Stimulated activated CD4-positive, alpha-beta T cell treated with anti-CD3 and anti-CD28 coated beads, Interleukin-1b, Interleukin-23, amount 100 ng/mL, for 1 hour (primary cell): ENCODE measurements around the gene HOGA1.
"Not testable (repeated sequence)": the region's sequence is repeated elsewhere in the genome, so short reads cannot be mapped to it uniquely, and the experiment has no call there.

Experiments used
- DNase-seq, 2 donors: peaks; one replicate each; pipeline ENCODE4 v3.0.0-alpha.2; 2020; ENCODE audit warnings: low read depth in 2 of 2

HOGA1 gene

DNA sequence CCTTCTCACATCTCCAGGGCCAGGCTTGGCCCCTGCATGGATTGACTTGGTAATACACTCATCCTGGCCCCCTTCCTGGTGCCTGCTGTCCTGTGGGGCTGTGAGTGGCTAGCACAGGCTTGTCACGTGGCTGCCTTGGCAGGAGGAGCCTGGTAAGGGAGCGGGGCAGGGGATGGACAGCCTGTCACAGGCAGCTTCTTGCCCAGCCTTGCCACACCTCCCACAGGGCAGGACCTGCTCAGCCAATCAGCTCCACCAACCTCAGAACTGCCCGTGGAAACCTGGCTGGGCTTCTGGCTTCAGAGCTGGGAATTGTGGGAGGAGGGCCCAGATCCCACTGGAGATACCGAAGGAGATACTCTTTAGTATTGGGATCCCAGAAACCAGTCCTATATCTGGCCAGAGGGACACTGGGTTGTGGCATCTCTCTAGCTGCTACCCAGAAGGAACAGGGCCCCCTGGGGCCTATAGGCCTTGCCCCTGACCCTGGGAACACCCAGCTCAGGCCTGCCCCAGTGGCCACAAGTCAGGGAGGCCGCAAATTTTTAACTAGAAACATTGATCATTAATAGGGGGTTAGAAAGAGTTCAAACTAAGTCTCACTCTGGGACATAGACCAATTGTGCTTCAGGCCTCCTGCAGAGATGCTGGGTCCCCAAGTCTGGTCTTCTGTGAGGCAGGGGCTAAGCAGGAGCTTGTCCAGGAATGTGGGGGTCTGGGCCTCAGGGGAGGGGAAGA is at the start of gene HOGA1:
HOGA1 (plus strand) TSS at position 330 of the 738 bp plus-strand sequence; CDS start at position 645, 315 bp downstream.
- no peak for DNase-seq

DNA sequence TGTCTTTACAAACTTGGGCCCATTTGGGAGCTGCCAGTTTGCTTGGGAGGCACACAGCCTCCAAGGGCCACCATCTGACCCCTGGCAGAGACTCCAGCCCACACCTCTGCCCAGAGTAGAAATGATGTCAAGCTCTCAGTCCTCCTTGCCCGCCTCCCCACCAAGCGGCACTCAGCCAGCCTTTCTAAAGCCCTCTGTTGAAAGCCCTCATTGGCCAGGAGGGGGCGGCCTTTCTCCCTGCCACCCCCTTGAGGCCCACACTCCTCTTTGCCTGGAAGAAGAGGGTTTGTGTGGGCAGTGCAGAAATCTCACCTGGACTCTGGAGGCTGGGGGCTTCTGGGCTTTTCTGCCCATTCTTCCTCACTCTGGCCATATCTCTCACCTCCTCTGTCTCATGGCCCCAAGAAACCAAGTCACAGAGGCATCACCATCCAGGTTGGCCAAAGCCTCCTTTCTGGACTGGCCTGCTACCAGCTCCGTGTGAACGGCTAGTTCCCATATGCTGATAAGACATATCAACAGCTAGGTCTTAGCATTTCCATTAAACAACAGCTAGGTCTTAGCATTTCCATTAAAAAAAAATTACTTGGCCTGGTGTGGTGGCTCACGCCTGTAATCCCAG is 49.3 kb upstream of the HOGA1 start:
- DNase-seq = no peak

DNA sequence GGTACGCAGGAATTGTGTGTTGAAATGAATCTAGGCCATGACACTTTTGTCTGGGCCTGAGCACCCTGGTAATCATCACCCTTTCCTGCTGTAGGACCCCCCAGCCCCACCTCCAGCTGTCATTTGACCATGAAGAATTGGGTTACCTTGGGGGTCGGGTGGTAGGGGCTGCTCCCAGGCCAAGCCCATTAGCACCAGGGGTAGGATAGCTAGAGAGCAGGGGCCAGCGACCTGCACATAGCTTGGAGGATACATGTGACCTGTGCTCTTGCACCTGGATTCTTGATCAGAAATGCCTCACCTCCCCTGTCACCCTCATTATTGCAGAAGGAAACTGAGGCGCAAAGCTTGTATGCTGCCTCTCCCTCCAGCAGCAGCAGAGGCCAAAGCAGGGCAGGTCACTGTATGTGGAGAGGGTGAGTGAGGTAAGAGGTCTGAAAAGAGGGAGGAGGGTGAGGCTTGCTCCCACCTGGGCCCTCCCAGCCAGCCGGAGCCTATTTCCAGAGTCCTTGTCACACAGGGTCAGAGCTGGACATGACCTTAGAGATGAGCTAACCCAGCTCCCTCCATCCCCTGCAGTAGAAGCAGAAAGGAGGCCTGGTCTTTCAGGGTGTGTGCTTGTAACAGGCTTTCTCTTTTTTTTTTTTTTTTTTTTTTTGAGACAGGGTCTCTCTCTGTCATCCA is 46.9 kb upstream of the HOGA1 start:
- DNase-seq = no peak

DNA sequence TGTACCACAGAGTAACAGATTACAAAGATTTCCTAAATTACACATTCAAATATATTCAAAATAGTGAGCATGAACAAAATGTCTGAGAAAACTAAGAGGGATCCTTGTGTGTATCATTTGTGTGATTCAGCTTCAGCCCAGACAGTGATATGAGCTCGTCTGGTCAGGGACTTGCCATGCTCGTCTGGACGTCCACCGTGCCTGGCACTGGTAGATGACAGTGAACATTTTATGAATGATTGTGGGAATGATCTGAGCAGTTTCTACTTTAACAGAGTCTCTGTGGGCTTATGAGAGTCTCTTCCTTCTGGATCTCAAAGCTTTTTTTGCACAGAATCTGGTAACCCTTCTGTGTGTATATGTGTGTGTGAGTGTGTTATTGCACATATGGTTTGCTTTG is 45.8 kb upstream of the HOGA1 start:
- DNase-seq = no peak

DNA sequence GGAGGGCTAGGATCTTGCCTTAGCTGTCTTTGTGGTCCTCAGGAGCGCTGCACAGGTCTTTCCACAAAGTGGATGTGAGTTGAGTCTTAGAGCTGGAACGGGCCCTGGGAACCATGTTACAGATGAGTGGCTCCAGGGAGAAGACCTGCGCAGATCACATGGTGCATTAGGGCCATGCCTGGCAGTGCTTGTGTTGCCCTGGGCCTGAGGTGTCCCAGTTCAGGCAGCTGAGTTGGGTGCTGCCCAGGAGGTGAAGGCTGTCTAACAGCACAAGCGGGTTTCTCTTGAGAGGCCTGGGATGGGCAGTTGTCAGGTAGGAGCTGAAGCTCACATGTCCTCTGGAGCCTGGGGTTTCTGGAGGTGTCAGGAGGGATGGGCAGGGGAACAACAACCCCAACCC is 45.4 kb upstream of the HOGA1 start:
- no peak for DNase-seq

DNA sequence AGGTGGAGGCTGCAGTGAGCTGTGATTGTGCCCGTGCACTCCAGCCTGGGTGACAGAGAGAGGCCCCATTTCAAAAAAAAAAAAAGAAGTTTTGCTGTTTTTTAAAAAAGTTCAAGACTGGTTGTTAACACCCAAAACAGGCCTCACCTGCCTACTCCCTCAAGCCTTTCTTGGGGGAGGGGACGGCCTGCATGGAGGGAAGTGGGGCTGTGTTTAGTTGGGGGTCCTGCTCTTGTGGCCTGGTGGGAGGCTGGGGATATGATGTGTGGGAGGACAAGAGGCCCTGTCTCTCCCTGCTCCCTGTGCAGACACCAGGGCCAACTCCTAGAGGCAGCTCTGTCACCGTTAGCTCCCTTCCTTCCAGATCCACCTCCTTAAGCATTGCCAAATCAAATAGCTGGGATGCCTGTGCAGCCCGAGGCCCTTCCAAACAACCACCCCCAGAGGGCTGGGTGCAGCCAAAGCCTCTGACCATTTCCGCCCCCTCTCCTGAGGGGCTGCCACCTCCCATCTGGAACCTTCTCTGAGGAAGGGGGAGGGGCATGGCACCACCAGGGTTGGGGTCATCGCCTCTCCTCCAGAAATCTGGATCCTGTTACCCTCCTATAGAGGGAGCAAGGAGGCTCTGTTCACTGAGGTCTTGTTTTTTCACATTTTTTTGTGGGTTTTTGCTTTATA is 44.5 kb upstream of the HOGA1 start:
- DNase-seq = no peak

DNA sequence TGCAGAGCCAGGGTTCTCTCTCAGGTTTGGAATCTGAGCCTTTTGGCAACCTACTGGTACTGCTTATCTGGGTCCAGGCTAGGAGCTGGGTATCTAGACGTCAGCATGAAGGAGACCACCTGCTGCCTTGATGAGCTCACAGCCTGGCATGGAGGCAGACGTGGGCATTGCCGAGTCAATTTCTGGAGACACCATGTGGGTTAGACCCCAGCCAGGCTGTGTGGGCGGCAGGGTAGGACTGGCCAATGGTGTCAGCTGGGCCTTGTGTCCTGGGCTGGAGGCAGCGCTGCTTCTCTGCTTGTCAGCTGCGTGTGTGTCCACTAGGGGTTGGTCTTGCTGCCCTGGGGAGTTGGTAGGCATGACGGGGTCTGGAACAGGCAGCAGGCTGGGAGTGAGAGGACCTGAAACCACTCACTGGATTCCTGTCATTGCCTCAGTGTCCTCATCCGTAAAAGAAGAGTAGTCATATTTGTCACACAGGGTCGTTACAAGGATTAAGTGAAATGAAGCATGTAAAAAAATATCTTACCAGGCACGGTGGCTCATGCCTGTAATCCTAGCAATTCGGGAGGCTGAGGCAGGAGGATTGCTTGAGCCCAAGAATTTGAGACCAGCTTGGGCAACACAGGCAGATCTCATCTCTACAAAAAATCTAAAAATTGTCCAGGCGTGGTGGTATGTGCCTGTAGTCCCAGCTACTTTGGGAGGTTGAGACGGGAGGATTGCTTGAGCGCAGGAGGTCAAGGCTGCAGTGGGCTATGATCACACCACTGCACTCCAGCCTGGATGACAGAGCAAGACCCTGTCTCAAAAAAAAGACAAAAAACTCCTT is 43.3 kb upstream of the HOGA1 start:
- DNase-seq = no peak

DNA sequence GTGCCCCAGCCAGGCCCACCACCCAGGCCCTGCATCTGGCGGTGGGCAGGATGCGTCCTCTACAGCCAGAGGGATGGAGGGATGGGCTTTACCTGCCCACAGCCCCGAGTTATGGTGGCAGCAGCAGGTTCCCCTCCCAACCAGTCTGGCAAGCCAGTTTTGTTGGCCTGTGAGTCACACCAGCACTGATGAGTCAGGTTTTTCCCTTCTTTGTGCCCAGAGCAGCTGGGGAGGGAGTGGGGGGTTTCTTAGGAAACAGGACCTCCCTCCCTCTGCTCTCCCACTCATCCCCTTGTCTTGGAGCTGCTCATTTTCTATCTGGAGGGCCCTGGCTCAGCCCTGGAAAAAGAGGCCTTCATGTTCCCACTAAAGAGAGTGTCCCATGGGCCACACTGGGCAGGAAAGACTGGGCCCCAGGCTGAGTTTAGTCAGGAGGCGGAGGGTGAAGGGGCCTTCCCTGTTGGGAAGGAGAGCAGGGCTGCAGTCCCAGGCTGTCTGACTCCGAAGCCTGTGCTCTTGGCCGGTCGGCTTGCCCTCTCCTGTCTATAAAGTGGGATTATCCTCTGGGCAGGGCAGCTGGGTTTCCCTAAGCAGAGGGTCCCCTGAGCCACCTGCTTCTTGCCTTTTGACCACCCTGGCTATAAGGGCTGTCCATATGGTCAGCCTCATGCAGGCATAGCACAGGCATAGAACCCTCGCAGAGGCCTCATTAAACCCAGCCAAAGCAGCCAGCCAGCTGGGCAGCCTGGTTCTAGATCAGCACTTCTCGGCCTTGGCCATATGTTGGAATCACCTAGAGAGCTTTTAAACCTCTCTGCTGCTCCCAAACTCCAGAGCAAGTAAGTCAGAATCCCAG is 41.8 kb upstream of the HOGA1 start:
- no peak for DNase-seq

DNA sequence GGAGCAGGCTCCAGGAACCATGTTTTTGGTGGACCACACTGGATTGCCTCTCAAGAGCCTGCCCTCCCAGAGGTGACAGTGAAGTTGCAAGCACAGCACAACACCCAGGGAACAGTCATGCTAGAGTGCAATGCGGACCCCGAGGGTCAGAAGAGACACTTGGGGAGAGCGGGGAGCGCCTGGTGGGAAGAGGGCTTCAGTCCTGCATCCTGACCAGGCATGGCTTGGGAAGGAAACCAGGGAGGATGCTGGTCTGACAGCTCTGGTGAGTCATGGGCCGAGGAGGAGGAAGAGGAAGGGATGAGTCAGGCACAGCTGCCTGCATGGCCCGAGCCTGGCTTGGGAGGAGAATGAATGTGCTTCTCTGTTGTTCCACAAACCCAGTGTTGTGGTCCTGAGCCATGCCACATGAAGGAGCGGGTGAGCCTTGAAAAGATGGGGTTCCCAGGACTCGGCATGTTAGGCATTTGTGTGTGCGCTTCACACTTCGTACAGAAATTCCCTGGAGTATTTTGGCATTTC is 41.1 kb upstream of the HOGA1 start:
- DNase-seq = no peak

DNA sequence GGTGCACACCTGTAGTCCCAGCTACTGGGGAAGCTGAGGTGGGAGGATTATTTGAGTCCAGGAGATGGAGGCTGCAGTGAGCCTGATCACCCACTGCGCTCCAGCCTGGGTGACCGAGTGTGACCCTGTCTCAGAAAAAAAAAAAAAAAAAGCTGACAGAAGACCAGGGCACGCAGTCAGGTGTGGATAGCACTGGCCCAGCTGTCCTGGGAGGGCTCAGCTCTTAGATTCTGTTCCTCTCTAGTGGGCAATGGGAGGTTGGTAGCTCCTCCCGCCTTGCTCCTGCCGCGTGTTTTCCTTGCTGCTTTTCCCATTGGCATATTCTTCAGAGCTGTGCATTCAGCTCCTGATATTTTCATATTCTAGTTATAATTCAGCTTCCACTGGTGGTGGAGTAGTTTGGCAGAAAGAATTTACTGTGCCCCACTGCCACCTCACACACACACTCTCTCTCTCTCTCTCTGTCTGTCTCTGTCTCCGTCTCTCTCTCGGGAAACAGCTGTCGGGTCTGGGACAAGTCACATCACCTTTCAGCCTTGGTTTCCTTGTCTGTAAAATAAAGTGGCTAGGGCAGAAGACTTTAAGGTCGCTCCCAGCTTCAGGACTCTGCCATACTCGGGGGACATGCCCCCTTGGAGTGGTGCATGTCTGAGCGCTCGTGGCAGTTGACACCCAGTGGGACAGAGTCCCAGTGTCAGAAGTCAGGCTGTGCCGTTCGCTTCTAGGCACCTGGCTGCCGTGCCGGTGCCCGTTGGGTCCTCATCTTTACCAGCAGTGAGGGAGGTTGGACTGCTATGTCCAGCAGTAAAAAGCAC is 37.5 kb upstream of the HOGA1 start:
- DNase-seq = no peak

DNA sequence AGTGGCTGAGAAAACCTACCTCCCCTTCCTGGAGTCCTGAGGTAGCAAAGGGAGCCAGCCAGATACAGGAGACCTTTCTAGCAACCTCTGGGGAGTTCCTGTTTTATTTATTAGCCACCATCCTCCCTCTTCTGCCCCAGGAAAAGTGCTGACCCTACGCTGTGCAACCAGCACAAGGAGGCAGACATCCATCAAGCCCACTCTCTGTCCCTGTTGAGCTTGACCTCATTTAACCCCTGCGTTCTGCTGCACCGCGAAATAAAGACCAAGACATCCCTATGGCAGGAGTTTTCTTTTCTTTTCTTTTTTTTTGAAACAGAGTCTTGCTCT is 37.0 kb upstream of the HOGA1 start:
- no peak for DNase-seq

DNA sequence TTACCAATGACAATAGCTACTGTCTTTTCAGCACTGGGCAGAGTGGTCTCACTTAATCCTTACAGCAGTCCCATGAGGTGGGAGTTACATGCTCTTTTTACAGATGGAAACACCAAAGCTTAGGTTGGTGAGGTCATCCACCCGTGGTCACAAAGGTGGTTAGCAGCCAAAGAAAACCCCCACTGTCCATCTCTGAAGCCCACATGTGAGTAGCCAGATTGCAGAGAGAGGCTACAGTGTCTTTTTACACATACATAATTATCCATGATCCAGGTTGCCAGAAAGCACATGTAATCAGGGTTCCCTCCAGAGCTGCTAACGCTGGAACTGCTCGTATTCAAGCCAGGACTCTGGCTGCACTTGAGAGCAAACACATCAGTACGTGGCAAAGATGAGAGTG is 36.2 kb upstream of the HOGA1 start:
- DNase-seq = no peak

DNA sequence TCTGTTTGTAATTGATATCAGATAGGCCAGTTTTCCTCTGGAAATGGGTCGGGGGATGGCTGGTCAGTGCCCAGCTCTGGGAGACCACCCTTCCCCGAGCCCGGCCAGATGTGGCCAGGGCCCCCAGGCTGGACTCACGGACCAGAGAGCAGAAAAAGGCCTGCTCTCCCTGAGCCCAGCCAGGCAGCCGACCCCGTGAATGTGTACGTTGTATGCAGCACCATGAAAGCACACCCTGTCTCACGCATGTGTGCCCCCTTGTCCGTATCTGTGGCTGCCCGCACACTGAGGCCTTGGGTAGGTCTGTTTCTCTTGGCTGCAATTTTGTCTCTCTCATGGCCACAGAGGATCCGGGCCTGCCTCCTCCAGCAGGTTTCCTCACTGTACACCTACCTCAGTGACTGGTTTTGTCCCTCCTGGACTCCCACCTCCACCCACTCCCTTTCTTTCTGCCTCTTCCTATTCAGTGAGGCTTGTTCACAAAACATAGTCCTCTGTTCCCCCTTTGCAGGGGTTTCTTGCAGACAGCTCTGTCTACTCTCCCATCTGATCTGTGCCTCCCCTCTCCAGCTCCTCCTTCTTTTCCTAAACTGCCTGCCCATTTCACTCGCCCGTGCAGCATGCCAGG is 35.2 kb upstream of the HOGA1 start:
- DNase-seq = no peak

DNA sequence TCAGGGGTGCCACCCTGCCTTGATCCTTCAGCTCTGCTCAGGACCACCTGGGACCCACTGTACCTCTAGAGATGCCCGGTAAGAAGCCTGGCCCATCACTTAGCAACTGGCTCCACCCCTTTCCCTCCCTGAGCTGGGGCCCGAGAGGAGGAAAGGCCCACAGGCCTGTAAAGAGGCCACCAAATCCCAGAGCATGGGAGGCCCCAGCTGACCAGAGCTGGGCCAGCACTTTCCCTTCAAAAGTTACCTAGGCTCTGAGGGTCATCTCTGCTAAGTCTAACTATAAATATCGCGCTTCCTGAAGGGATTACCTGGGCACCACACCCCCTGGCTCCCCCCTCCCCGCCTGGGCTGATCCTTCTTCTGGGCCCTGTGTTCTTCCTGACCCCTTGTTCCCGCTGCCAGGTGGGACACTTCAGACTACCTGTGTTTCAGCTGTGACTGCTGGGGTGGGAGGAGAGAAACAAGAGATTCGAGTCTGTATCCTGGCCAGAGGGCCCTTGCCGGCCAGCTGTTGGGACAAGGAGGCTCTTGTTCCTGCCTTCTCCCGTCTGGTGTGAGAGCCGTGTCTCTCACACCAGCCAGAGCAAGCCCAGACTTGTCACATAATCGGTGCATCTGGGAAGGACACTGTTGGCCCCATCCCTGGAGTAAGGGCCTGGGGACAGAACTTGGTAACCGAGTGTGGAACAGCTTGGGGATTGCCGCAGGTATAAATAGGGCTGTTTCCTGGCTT is 34.4 kb upstream of the HOGA1 start:
- no peak for DNase-seq

DNA sequence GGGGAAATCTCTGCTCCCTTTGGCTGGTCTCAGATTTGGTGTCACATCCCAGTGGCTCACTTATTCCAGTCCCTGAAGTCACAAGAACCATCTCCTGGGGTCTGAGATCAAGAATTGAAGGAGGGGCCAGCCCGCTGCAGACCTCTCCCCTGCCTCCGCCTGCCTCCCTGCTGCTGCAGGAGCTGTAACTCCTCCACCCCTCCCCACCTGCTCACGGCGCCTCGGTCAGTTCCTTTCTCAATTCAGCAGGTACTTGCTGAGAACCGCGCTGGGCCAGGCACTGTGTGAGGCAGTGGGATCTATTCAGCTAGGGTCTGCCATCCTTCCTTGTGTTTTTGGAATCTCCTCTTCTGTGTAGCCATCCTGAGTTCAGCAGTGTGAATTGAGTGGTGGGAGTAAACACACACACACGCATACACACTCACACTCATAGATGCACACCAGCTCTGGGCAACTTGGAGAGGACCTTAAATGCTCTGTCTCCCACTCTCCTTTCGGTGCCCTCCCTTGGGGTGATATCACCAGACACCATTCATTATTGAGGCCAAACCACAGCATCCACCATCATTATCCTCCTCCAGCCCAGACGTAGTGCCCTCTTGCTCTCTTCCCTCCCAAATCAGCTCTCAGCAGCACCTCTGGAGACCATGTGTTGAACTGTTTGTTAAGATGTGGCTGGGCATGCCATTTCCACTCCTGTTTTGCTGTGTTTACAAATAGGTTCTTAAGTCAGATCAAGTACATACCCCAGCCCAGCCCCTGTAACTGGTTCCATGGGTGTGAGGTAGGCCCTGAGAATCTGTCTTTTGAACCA is 33.6 kb upstream of the HOGA1 start:
- DNase-seq = no peak

DNA sequence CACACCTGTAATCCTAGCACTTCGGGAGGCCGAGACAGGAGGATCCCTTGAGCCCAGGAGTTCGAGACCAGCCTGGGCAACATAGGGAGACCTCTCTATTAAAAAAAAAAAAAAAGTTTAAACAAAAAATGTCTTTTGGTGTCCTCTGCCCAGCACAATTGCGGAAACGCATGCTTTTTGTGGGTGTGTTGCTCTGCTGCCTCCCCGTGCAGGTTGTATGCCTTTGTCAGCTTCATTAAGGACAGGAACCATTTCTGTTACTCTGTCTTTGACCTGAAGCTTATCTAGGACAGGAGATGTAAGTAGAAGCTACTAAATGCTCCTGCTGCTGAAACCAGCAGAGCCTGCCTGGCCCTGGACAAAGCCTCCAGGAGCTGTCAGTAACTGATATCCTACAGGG is 32.9 kb upstream of the HOGA1 start:
- no peak for DNase-seq

DNA sequence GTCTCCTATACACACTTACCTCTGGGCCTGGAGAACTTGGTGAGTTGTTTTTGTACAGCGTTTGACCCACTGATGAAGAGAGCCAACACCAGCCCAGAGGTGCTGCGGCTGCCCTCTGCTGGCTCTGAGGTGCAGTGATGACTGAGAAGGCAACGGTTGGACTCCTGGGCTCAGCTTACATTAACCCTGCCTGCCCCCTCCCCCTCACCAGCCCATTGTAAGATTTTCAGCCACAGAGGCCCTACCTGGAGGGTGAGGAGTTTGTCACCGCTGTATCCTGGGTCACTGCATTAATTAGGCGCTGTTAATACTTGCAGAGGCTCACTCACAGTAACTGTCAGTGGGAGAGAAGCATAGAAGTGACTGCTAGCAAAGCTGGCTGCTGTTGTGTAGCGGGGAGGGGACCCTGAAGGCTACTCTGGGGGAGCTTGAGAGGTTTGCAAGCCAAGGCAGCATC is 30.6 kb upstream of the HOGA1 start:
- DNase-seq = peak in 1 of 2 donors; percentile 11

DNA sequence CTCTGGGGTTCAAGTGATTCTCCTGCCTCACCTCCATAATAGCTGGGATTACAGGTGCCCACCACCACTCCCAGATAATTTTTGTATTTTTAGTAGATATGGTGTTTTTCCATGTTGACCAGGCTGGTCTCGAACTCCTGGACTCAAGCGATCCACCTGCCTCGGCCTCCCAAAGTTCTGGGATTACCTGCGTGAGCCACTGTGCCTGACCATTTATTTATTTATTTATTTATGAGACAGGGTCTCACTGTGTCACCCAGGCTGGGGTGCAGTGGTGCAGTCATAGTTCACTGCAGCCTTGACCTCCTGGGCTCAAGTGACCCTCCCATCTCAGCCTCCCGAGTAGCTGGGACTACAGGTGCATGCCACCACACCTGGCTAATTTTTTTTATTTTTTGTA is 29.9 kb upstream of the HOGA1 start:
- not testable (repeated sequence) for DNase-seq
